ENCODE results near the gene NXNL1.
"Not testable (repeated sequence)": the region's sequence is repeated elsewhere in the genome, so short reads cannot be mapped to it uniquely, and the experiment has no call there.

GRCh38 chr19:17499025-17499424, 38.3 kb upstream of the NXNL1 start:
- not testable (repeated sequence) for TF ChIP-seq POLR2AphosphoS5 (IDR thresholded peaks at IDR 0.05; ENCODE audit: borderline replicate concordance, low read depth, low read length); EZH2 (IDR thresholded peaks at IDR 0.05)
